Ishikawa (cell line): ENCODE results near the gene JMJD4.

Experiments
- CREB1 ChIP-seq: IDR thresholded peaks from 2 replicates; pipeline ENCODE4 v1.6.1; 2012; ENCODE audit warnings: low read depth
- EGR1 ChIP-seq: IDR thresholded peaks from 2 replicates; pipeline ENCODE4 v1.6.1; 2012
- EP300 ChIP-seq: IDR thresholded peaks from 2 replicates; pipeline ENCODE4 v1.6.1; 2012; ENCODE audit warnings: borderline replicate concordance
- FOXM1 ChIP-seq: IDR thresholded peaks from 2 replicates; pipeline ENCODE4 v1.6.1; 2012; ENCODE audit warnings: low read depth, borderline replicate concordance
- NFIC ChIP-seq: IDR thresholded peaks from 2 replicates; pipeline ENCODE4 v1.6.1; 2012
- RAD21 ChIP-seq: IDR thresholded peaks from 2 replicates; pipeline ENCODE4 v1.6.1; 2012; ENCODE audit warnings: low read depth
- TAF1 ChIP-seq: IDR thresholded peaks from 2 replicates; pipeline ENCODE4 v1.6.1; 2012; ENCODE audit warnings: low read depth, mild to moderate bottlenecking
- TCF12 ChIP-seq: IDR thresholded peaks from 2 replicates; pipeline ENCODE4 v1.6.1; 2012; ENCODE audit warnings: low read depth
- YY1 ChIP-seq: IDR thresholded peaks from 2 replicates; pipeline ENCODE4 v1.6.1; 2012; ENCODE audit warnings: low read depth
- TF ChIP-seq, protein P1 (sequence below): IDR thresholded peaks from 2 replicates; pipeline ENCODE4 v1.6.1; 2012
- TF ChIP-seq, protein P2 (sequence below): IDR thresholded peaks from 2 replicates; pipeline ENCODE4 v1.6.1; 2012; ENCODE audit warnings: low read depth, mild to moderate bottlenecking
- TF ChIP-seq, protein P3 (sequence below): IDR thresholded peaks from 2 replicates; pipeline ENCODE4 v1.6.1; 2012

DNA sequence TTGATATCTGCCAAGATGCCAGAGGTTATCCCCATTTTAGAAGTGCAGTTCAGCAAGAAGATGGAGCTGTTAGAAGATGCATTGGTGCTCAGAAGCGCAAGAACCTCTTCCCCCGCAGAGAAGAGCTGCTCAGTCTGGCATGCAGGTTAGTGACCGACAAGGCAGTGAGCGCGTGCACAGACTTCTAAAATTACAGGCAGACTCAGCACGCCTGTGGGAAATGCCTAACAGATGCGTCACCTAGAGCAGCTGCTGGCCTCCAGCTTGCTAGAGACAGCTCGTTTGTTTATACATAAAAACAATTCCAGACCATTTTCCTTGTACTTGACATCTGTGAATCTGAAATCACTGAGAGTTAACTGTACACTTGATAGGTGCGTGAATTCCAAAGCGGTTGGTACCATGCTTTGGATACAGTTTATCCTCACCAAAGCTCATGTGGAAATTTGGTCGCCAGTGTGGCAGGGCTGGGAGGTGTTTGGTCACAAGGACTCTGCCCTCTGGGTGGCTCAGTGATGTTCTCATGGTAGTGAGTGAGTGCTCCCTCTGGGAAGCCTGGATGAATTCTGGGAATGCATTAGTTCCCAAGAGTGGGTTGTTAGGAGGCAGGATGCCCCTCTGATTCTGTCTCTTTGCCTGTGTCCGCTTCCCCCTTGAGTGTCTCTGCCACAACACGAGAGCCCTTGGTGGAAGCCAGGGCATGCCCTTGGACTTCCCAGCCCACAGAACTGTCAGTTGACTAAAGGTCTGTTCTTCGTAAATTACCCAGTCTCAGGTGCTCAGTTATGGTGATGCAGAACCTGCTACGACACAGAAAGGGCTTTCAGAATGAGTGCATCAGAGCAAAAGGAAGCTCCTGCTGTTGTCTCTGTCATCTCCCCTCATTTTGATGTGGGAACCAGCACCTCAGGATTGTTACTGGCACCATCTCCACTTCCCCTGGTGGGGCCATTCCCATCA, 24.5 kb upstream of the JMJD4 start:
- TF ChIP-seq CREB1 (no peak), NFIC (no peak), TAF1 (no peak), FOXM1 (0 out of 2 replicates have a peak, but pooled peaks have one; percentile 20), EGR1 (no peak), TCF12 (peak; percentile 76), YY1 (no peak), EP300 (peak; percentile 52; the same call in 1 of the 2 replicates), RAD21 (no peak)
- TF ChIP-seq, protein P1, sequence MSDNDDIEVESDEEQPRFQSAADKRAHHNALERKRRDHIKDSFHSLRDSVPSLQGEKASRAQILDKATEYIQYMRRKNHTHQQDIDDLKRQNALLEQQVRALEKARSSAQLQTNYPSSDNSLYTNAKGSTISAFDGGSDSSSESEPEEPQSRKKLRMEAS = peak; percentile 60; the same call in 1 of the 2 replicates
- TF ChIP-seq, protein P2, sequence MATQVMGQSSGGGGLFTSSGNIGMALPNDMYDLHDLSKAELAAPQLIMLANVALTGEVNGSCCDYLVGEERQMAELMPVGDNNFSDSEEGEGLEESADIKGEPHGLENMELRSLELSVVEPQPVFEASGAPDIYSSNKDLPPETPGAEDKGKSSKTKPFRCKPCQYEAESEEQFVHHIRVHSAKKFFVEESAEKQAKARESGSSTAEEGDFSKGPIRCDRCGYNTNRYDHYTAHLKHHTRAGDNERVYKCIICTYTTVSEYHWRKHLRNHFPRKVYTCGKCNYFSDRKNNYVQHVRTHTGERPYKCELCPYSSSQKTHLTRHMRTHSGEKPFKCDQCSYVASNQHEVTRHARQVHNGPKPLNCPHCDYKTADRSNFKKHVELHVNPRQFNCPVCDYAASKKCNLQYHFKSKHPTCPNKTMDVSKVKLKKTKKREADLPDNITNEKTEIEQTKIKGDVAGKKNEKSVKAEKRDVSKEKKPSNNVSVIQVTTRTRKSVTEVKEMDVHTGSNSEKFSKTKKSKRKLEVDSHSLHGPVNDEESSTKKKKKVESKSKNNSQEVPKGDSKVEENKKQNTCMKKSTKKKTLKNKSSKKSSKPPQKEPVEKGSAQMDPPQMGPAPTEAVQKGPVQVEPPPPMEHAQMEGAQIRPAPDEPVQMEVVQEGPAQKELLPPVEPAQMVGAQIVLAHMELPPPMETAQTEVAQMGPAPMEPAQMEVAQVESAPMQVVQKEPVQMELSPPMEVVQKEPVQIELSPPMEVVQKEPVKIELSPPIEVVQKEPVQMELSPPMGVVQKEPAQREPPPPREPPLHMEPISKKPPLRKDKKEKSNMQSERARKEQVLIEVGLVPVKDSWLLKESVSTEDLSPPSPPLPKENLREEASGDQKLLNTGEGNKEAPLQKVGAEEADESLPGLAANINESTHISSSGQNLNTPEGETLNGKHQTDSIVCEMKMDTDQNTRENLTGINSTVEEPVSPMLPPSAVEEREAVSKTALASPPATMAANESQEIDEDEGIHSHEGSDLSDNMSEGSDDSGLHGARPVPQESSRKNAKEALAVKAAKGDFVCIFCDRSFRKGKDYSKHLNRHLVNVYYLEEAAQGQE = no peak
- TF ChIP-seq, protein P3, sequence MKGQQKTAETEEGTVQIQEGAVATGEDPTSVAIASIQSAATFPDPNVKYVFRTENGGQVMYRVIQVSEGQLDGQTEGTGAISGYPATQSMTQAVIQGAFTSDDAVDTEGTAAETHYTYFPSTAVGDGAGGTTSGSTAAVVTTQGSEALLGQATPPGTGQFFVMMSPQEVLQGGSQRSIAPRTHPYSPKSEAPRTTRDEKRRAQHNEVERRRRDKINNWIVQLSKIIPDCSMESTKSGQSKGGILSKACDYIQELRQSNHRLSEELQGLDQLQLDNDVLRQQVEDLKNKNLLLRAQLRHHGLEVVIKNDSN = no peak
